Esophagus muscularis mucosa (tissue), 4 donors: ENCODE results near the gene RAB17. TPM values are rescaled to one million over a fixed set of nuclear protein-coding genes. Genes with fewer than 3 reads are reported as not detected.
"Not testable (repeated sequence)": the region's sequence is repeated elsewhere in the genome, so short reads cannot be mapped to it uniquely, and the experiment has no call there.

Experiments used
- DNase-seq: peaks from one replicate; pipeline ENCODE4 v3.0.0-alpha.2; 2017; ENCODE audit errors: extremely low spot score
- H3K27ac ChIP-seq, 4 donors: fragments of 200-600 bp; sonication (generic); replicated peaks in 1 of 4; 1 replicate in 3 of 4; 2 replicates in 1 of 4; pipeline ENCODE4 v1.5.1; 2016 to 2019; ENCODE audit warnings: mild to moderate bottlenecking in 1 of 4
- H3K27me3 ChIP-seq, 4 donors: fragments of 200-600 bp; sonication (generic); one replicate each; pipeline versions ENCODE4 v1.5.1 to v1.6.0; 2016 to 2019
- H3K36me3 ChIP-seq, 4 donors: fragments of 200-600 bp; sonication (generic); one replicate each; pipeline ENCODE4 v1.5.1; 2016 to 2019
- H3K4me1 ChIP-seq, 4 donors: fragments of 200-600 bp; sonication (generic); one replicate each; pipeline ENCODE4 v1.5.1; 2016 to 2019
- H3K4me3 ChIP-seq, 4 donors: fragments of 200-600 bp; sonication (generic); 1 replicate in 2 of 4; 2 replicates in 2 of 4; pipeline ENCODE4 v1.5.1; 2016 to 2019; ENCODE audit warnings: mild to moderate bottlenecking in 4 of 4, moderate library complexity in 1 of 4
- H3K9me3 ChIP-seq, 4 donors: fragments of 200-600 bp; sonication (generic); 1 replicate in 3 of 4; 2 replicates in 1 of 4; pipeline ENCODE4 v1.5.1; 2016 to 2019
- EP300 ChIP-seq: sonication (generic); formaldehyde crosslinking; IDR thresholded peaks from one replicate; pipeline ENCODE4 v1.6.1; 2017; ENCODE audit warnings: antibody characterized with exemption
- POLR2A ChIP-seq: fragments of 450-650 bp; IDR thresholded peaks from one replicate; pipeline ENCODE4 v1.6.1; 2017; ENCODE audit warnings: antibody characterized with exemption, moderate library complexity, mild to moderate bottlenecking, low read depth
- POLR2AphosphoS5 ChIP-seq, 2 donors: sonication (generic); formaldehyde crosslinking; IDR thresholded peaks; one replicate each; pipeline ENCODE4 v1.6.1; 2017; ENCODE audit warnings: antibody characterized with exemption in 2 of 2
- WGBS: methylation state at CpG from one replicate; pipeline ENCODE4 v1.1.5; 2018; 5-methylcytosine and 5-hydroxymethylcytosine counted together
- intact Hi-C: fragments of 100-400 bp; cut with DNase I; formaldehyde crosslinking; loops from one replicate; pipeline ENCODE4 v1.15.1; 2023
- total RNA-seq, 4 donors: library from RNA; depleted of rRNA; stranded (reverse); fragments of >200 nt; gene quantifications; one replicate each; pipeline versions ENCODE4 v1.1.0 to v1.2.1, GENCODE V29; 2016
- TF ChIP-seq, protein P1 (sequence below), 3 experiments: fragments of 200-600 bp in 2 of 3; fragments of 450-650 bp in 1 of 3; sonication (generic) in 2 of 3; IDR thresholded peaks; one replicate each; pipeline ENCODE4 v1.5.1; 2017 to 2019; ENCODE audit warnings: antibody characterized with exemption in 3 of 3, mild to moderate bottlenecking in 2 of 3, moderate library complexity in 1 of 3

RAB17 gene
- total RNA-seq, 4 donors from 2014 or later: 0.83 to 3.7 (median 1.4) TPM

DNA sequence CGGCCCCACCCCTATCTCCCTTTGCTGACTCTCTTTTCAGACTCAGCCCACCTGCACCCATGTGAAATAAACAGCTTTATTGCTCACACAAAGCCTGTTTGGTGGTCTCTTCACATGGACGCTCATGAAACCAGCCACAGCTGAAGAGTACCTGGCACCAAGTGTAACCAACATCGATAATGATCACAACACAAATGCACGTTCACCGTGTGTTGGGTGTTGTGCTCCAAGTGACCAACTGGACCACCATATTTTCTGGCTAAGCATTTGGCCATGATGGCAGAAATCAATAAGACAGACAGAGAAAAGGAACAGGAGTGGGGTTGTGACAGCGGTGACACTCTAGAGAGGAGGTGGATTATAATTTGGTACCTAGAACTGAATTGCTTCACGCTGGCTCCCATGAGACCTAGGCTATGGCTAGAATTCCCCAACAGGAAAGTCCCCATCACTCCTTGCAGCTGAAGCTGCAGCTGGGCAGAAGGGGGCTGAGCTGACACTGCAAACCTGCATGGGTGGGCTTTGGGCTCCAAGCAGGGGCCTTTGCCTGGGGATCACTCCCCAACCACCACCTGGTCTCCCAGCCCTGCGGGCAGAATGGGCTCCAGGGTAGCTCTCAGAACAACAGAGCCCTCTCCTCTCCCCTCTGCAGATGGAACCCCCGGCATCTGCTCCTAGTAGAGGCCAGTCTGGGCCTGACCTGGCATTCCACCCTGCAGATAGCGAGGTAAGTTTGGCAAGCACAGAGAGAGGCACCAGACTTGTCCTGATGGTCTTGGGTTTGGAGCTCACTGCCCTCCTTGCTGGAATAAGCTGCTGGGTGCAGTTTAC lies 22.2 kb upstream of the RAB17 start:
- intact Hi-C loops: loop anchor here (10.0 kb wide), 1 partner anchor 52 kb away; no protein-coding TSS in a partner anchor
- 91% methylated on average over 7 of the region's 10 CpGs for WGBS
- Histone ChIP-seq H3K27me3 (no peaks in the 10 kb centered on the region), H3K36me3 (no peaks in the 10 kb centered on the region), H3K4me3 (no peak overlapping the region), H3K9me3 (no peaks in the 10 kb centered on the region), H3K4me1 (peaks cover 35 to 43% (median 39%) of the 10 kb centered on the region in 4 donors), H3K27ac (no peak overlapping the region)
- no peak for DNase-seq
- TF ChIP-seq EP300: no peak
- no peak for TF ChIP-seq POLR2A
- TF ChIP-seq, protein P1, sequence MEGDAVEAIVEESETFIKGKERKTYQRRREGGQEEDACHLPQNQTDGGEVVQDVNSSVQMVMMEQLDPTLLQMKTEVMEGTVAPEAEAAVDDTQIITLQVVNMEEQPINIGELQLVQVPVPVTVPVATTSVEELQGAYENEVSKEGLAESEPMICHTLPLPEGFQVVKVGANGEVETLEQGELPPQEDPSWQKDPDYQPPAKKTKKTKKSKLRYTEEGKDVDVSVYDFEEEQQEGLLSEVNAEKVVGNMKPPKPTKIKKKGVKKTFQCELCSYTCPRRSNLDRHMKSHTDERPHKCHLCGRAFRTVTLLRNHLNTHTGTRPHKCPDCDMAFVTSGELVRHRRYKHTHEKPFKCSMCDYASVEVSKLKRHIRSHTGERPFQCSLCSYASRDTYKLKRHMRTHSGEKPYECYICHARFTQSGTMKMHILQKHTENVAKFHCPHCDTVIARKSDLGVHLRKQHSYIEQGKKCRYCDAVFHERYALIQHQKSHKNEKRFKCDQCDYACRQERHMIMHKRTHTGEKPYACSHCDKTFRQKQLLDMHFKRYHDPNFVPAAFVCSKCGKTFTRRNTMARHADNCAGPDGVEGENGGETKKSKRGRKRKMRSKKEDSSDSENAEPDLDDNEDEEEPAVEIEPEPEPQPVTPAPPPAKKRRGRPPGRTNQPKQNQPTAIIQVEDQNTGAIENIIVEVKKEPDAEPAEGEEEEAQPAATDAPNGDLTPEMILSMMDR (IDR thresholded peaks at IDR 0.05): no peak
- no peak for TF ChIP-seq POLR2AphosphoS5 (IDR thresholded peaks at IDR 0.05)

DNA sequence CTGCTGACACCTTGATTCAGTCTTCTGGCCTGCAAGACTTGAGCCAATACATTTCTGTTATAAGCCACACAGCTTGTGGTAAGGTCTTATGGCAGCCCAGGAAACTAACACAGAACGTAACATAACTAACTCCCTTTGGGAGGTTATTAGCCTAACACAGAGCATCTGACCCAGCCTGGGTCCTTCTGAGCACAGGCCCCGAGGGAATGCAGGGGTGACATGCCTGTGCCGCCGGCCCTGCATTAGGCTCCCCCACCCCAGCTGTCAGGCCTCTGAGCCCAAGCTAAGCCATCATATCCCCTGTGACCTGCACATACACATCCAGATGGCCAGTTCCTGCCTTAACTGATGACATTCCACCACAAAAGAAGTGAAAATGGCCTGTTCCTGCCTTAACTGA lies 16.0 kb upstream of the RAB17 start:
- H3K36me3 ChIP-seq, H3K4me3 ChIP-seq, intact Hi-C loops, H3K27ac ChIP-seq, DNase-seq, H3K9me3 ChIP-seq, H3K27me3 ChIP-seq: not testable (repeated sequence)
- peaks cover 11 to 18% (median 12%) of the 10 kb centered on the region in 4 donors for H3K4me1 ChIP-seq
- 95% methylated on average over 3 of the region's 4 CpGs for WGBS

DNA sequence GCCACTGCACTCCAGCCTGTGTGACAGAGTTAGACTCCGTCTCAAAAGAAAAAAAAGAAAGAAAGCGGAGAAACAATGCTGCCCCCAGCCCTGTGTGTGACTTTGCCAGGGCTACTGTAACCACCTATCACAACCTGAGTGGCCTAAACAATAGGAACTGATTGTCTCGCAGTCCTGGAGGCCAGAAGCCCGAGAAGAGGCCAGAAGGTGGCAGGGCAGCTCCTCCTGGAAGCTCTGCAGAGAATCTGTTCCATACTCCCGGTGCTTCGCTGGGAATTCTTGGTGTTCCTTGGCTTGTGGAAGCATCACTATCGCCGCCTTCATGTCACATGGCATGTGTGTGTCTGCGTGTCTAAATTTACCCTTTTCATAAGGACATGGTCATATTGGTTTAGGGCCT lies 14.4 kb upstream of the RAB17 start:
- TF ChIP-seq EP300 (no peak), POLR2AphosphoS5 (IDR thresholded peaks at IDR 0.05) (no peak), POLR2A (no peak)
- TF ChIP-seq, protein P1 (IDR thresholded peaks at IDR 0.05): peak; percentile 17 to 41 (median 24)
- Histone ChIP-seq H3K36me3 (no peaks in the 10 kb centered on the region), H3K9me3 (no peaks in the 10 kb centered on the region), H3K27ac (no peak overlapping the region), H3K4me1 (peaks cover 22 to 31% (median 24%) of the 10 kb centered on the region in 4 donors), H3K4me3 (no peak overlapping the region), H3K27me3 (no peaks in the 10 kb centered on the region)
- whole genome bisulfite sequencing: 88% methylated on average over 9 of the region's 9 CpGs
- intact Hi-C loops: no loop called here
- no peak for DNase-seq

DNA sequence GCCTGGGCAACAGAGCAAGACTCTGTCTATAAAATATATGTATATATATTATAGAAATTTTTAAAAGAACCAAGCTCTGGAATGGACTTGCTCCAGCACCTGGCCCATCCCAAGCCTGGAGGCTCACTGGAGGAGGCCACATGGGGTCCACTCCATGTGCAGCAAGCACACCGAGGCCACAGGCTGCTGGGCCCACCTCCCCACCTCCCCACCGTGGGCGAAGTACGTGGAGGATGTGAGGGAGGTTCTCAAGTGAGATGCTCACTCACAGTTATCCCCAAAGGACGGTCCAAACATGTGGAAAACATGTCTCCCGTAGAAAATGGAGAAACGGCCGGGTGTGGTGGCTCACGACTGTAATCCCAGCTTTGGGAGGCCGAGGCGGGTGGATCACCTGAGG lies 13.9 kb upstream of the RAB17 start:
- Histone ChIP-seq H3K4me1 (peaks cover 27 to 36% (median 30%) of the 10 kb centered on the region in 4 donors), H3K36me3 (no peaks in the 10 kb centered on the region), H3K4me3 (no peak overlapping the region), H3K9me3 (no peaks in the 10 kb centered on the region), H3K27ac (peak overlapping the region in 1 of 4 donors; percentile 33), H3K27me3 (no peaks in the 10 kb centered on the region)
- 82% methylated on average over 11 of the region's 11 CpGs for WGBS
- no peak for DNase-seq
- TF ChIP-seq EP300 (no peak), POLR2A (no peak), POLR2AphosphoS5 (IDR thresholded peaks at IDR 0.05) (no peak)
- TF ChIP-seq, protein P1 (IDR thresholded peaks at IDR 0.05): no peak
- intact Hi-C loops: no loop called here

- WGBS: 55% methylated on average over 15 of the region's 15 CpGs
- Histone ChIP-seq H3K4me1 (peaks cover 30 to 39% (median 33%) of the 10 kb centered on the region in 4 donors), H3K9me3 (no peaks in the 10 kb centered on the region), H3K27me3 (no peaks in the 10 kb centered on the region), H3K27ac (peak overlapping the region; percentile 25 to 40 (median 34)), H3K36me3 (no peaks in the 10 kb centered on the region), H3K4me3 (peak overlapping the region in 1 of 4 donors; percentile 1)
- no peak for DNase-seq
- TF ChIP-seq POLR2A: no peak
- TF ChIP-seq EP300: peak; percentile 8
- peak; percentile 71 to 83 for TF ChIP-seq POLR2AphosphoS5 (IDR thresholded peaks at IDR 0.05)
- TF ChIP-seq, protein P1 (IDR thresholded peaks at IDR 0.05): no peak
- intact Hi-C loops: no loop called here
These were observed 13.3 kb upstream of the RAB17 start for GRCh38 chr2:237603718-237604362.
